Esophagus squamous epithelium (tissue), 4 donors: ENCODE results near the gene PGS1.

Source experiments
- POLR2A ChIP-seq, 4 donors: fragments of 450-650 bp; IDR thresholded peaks; one replicate each; pipeline ENCODE4 v1.6.1; 2017; ENCODE audit warnings: antibody characterized with exemption in 4 of 4, mild to moderate bottlenecking in 4 of 4, moderate library complexity in 3 of 4
- TF ChIP-seq, protein P1 (sequence below), 6 experiments: fragments of 450-650 bp in 4 of 6; fragments of 200-600 bp in 2 of 6; sonication (generic) in 2 of 6; IDR thresholded peaks; one replicate each; pipeline ENCODE4 v1.5.1; 2016 to 2019; ENCODE audit warnings: antibody characterized with exemption in 6 of 6, mild to moderate bottlenecking in 4 of 6, moderate library complexity in 4 of 6

DNA sequence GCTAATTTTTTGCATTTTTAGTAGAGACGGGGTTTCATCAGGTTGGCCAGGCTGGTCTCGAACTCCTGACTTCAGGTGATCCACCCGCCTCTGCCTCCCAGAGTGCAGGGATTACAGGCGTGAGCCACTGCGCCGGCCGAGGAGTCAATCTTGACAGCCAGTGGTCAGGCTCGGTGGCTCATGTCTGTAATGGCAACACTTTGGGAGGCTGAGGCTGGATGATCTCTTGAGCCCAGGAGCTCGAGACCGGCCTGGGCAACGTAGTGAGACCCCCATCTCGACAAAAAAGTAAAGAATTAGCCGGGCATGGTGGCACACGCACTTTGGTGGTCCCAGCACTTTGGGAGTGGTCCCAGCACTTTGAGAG is 608 bp upstream of the PGS1 start:
- TF ChIP-seq, protein P1, sequence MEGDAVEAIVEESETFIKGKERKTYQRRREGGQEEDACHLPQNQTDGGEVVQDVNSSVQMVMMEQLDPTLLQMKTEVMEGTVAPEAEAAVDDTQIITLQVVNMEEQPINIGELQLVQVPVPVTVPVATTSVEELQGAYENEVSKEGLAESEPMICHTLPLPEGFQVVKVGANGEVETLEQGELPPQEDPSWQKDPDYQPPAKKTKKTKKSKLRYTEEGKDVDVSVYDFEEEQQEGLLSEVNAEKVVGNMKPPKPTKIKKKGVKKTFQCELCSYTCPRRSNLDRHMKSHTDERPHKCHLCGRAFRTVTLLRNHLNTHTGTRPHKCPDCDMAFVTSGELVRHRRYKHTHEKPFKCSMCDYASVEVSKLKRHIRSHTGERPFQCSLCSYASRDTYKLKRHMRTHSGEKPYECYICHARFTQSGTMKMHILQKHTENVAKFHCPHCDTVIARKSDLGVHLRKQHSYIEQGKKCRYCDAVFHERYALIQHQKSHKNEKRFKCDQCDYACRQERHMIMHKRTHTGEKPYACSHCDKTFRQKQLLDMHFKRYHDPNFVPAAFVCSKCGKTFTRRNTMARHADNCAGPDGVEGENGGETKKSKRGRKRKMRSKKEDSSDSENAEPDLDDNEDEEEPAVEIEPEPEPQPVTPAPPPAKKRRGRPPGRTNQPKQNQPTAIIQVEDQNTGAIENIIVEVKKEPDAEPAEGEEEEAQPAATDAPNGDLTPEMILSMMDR (IDR thresholded peaks at IDR 0.05), result no peak
- TF ChIP-seq POLR2A (IDR thresholded peaks at IDR 0.05), result no peak
